ENCODE measurements around the gene MMP24OS. TPM values are rescaled to one million over a fixed set of nuclear protein-coding genes. Genes with fewer than 3 reads are reported as not detected.

Gene MMP24OS
- total and polyA plus RNA-seq, 10 of the 15 experiments (the other 5 are each of a cell fraction or from before 2014, with no cell fraction given) = 2.0 to 30.9 (median 10.9) TPM

- H3K9me3 ChIP-seq (replicated peaks; ENCODE audit: control insufficient read depth, insufficient read depth, low read length) = no peaks in the 10 kb centered on the region
- H3K4me2 ChIP-seq (ENCODE audit: control insufficient read depth, insufficient read depth) = no peak overlapping the region
- no peak for ATAC-seq
- FAIRE-seq = no peak
- DNase-seq (ENCODE audit: low read depth, low spot score) = no peak
- POLR2A ChIA-PET = no interaction called here
- peaks cover 0 to 7% of the 10 kb centered on the region in 2 experiments; a peak in 2 of 4 replicates for H3K36me3 ChIP-seq (ENCODE audit: control insufficient read depth in 2 of 2, insufficient read depth in 2 of 2, low read length in 1 of 2)
- TF ChIP-seq ZNF274 (IDR thresholded peaks at IDR 0.05; ENCODE audit: insufficient read depth, insufficient read length) = no peak
- intact Hi-C loops (cut with micrococcal nuclease; ENCODE audit: unreplicated experiment) (no loop called here), in situ Hi-C loops (cut with MboI) (no loop called here)
- RAD21 ChIA-PET (ENCODE audit: unreplicated experiment) = interaction anchor here (0.7 kb wide), 1 partner anchor 51 kb away, joined by 3 read pairs; no protein-coding TSS in a partner anchor
- H2AFZ ChIP-seq (ENCODE audit: control insufficient read depth, low read depth, low read length) = no peak overlapping the region
- no peak overlapping the region for H3K27ac ChIP-seq (ENCODE audit: control insufficient read depth, insufficient read depth)
- BruUV-seq (replicated peaks) = no TSS peak
- H3K79me2 ChIP-seq (ENCODE audit: control insufficient read depth, insufficient read depth, low read length) = no peaks in the 10 kb centered on the region
- WGBS (ENCODE audit: insufficient coverage, insufficient replicate concordance, low lambda C conversion rate, missing lambda C conversion rate) = 97% methylated on average over 2 of the region's 4 CpGs
- H3K27me3 ChIP-seq (replicated peaks in 1 of 2; ENCODE audit: control insufficient read depth in 2 of 2, insufficient read depth in 2 of 2, low read length in 1 of 2) = no peaks in the 10 kb centered on the region
- no peak overlapping the region for H3K4me3 ChIP-seq
- H3K4me1 ChIP-seq (ENCODE audit: control insufficient read depth, insufficient read depth, low read length) = no peaks in the 10 kb centered on the region
- no peaks in the 10 kb centered on the region for H4K20me1 ChIP-seq (ENCODE audit: control insufficient read depth, insufficient read depth)
- CTCF ChIA-PET = interaction anchor here (1.6 to 4.4 kb wide), 2 partner anchors 22 to 120 kb away, joined by 3 to 57 read pairs; no protein-coding TSS in a partner anchor
- SMC1A ChIA-PET (ENCODE audit: uncharacterized antibody, unreplicated experiment) = no interaction called here
- H3K9ac ChIP-seq (ENCODE audit: control insufficient read depth, insufficient read depth, low read length) = no peak overlapping the region
These were observed 49.4 kb upstream of the MMP24OS start for GRCh38 chr20:35327074-35327976.

GRCh38 chr20:35326740-35327073 is 48.8 kb upstream of the MMP24OS start:
- Histone ChIP-seq H4K20me1 (ENCODE audit: control insufficient read depth, insufficient read depth) (no peaks in the 10 kb centered on the region), H3K79me2 (ENCODE audit: control insufficient read depth, insufficient read depth, low read length) (no peaks in the 10 kb centered on the region), H3K27me3 (replicated peaks in 1 of 2; ENCODE audit: control insufficient read depth in 2 of 2, insufficient read depth in 2 of 2, low read length in 1 of 2) (no peaks in the 10 kb centered on the region), H3K4me1 (ENCODE audit: control insufficient read depth, insufficient read depth, low read length) (no peaks in the 10 kb centered on the region), H2AFZ (ENCODE audit: control insufficient read depth, low read depth, low read length) (no peak overlapping the region), H3K4me3 (no peak overlapping the region), H3K9me3 (replicated peaks; ENCODE audit: control insufficient read depth, insufficient read depth, low read length) (no peaks in the 10 kb centered on the region), H3K27ac (ENCODE audit: control insufficient read depth, insufficient read depth) (no peak overlapping the region), H3K9ac (ENCODE audit: control insufficient read depth, insufficient read depth, low read length) (no peak overlapping the region), H3K4me2 (ENCODE audit: control insufficient read depth, insufficient read depth) (no peak overlapping the region), H3K36me3 (ENCODE audit: control insufficient read depth in 2 of 2, insufficient read depth in 2 of 2, low read length in 1 of 2) (peaks cover 0 to 7% of the 10 kb centered on the region in 2 experiments; a peak in 1 of 4 replicates)
- ATAC-seq (no peak), FAIRE-seq (no peak), DNase-seq (ENCODE audit: low read depth, low spot score) (no peak)
- ChIA-PET SMC1A (ENCODE audit: uncharacterized antibody, unreplicated experiment) (no interaction called here), CTCF (interaction anchor here (1.6 kb wide), 1 partner anchor 121 kb away, joined by 3 read pairs; no protein-coding TSS in a partner anchor), RAD21 (ENCODE audit: unreplicated experiment) (no interaction called here), POLR2A (no interaction called here)
- no TSS peak for BruUV-seq (replicated peaks)
- intact Hi-C loops (cut with micrococcal nuclease; ENCODE audit: unreplicated experiment) = no loop called here
- WGBS (ENCODE audit: insufficient coverage, insufficient replicate concordance, low lambda C conversion rate, missing lambda C conversion rate) = 98% methylated on average over 3 of the region's 3 CpGs
- in situ Hi-C loops (cut with MboI) = no loop called here
- TF ChIP-seq, protein P1, sequence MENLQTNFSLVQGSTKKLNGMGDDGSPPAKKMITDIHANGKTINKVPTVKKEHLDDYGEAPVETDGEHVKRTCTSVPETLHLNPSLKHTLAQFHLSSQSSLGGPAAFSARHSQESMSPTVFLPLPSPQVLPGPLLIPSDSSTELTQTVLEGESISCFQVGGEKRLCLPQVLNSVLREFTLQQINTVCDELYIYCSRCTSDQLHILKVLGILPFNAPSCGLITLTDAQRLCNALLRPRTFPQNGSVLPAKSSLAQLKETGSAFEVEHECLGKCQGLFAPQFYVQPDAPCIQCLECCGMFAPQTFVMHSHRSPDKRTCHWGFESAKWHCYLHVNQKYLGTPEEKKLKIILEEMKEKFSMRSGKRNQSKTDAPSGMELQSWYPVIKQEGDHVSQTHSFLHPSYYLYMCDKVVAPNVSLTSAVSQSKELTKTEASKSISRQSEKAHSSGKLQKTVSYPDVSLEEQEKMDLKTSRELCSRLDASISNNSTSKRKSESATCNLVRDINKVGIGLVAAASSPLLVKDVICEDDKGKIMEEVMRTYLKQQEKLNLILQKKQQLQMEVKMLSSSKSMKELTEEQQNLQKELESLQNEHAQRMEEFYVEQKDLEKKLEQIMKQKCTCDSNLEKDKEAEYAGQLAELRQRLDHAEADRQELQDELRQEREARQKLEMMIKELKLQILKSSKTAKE (IDR thresholded peaks at IDR 0.05; ENCODE audit: low read depth, poor library complexity, severe bottlenecking) = no peak
- TF ChIP-seq CBFB (IDR thresholded peaks at IDR 0.05; ENCODE audit: low read depth) (no peak), TARDBP (IDR thresholded peaks at IDR 0.05; ENCODE audit: borderline replicate concordance) (no peak), HDAC2 (IDR thresholded peaks at IDR 0.05) (no peak), NR2C1 (IDR thresholded peaks at IDR 0.05) (no peak), SPI1 (IDR thresholded peaks at IDR 0.05; ENCODE audit: borderline replicate concordance, insufficient read depth, low read depth, low read length) (no peak), SUPT20H (IDR thresholded peaks at IDR 0.05; ENCODE audit: borderline replicate concordance, control insufficient read depth, low read depth, low read length) (no peak), MXI1 (IDR thresholded peaks at IDR 0.05; ENCODE audit: low read depth, low read length) (no peak), MEF2A (IDR thresholded peaks at IDR 0.05; ENCODE audit: insufficient read depth, low read depth, low read length) (no peak), POLR2AphosphoS5 (IDR thresholded peaks at IDR 0.05; ENCODE audit: low read length) (no peak), IKZF1 (conservative IDR thresholded peaks at IDR 0.05) (no peak), JUNB (IDR thresholded peaks at IDR 0.05) (no peak)
- TF ChIP-seq, protein P2, sequence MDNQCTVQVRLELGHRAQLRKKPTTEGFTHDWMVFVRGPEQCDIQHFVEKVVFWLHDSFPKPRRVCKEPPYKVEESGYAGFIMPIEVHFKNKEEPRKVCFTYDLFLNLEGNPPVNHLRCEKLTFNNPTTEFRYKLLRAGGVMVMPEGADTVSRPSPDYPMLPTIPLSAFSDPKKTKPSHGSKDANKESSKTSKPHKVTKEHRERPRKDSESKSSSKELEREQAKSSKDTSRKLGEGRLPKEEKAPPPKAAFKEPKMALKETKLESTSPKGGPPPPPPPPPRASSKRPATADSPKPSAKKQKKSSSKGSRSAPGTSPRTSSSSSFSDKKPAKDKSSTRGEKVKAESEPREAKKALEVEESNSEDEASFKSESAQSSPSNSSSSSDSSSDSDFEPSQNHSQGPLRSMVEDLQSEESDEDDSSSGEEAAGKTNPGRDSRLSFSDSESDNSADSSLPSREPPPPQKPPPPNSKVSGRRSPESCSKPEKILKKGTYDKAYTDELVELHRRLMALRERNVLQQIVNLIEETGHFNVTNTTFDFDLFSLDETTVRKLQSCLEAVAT (IDR thresholded peaks at IDR 0.05) = no peak
